Measurements from ENCODE around the gene SLC12A5.
A peak's percentile ranks its signal among the peaks of the same experiment; 100 is the strongest.
"Not testable (repeated sequence)": the region's sequence is repeated elsewhere in the genome, so short reads cannot be mapped to it uniquely, and the experiment has no call there.

The SLC12A5 gene

DNA sequence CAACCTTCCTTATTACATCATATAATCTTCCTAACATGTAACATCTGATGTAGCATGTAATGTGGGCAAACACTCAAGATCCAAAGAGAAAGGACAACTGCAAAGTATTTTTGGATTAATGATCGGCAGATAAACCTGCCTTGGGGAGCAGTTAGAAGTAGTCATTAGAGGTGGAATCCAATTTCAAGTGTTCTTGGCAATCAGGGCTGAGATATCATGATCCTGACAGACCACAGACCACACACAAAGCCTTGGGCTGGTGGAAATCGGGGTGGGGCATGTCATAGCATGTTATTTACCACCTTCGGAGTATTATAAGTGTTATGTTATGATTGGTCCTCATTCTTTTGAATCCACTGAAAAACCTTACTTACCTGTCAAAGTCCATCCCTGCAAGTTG, 44.4 kb downstream of the SLC12A5 start:
- no peak for DNase-seq (ENCODE audit: low read depth in 3 of 3, low spot score in 1 of 3)

DNA sequence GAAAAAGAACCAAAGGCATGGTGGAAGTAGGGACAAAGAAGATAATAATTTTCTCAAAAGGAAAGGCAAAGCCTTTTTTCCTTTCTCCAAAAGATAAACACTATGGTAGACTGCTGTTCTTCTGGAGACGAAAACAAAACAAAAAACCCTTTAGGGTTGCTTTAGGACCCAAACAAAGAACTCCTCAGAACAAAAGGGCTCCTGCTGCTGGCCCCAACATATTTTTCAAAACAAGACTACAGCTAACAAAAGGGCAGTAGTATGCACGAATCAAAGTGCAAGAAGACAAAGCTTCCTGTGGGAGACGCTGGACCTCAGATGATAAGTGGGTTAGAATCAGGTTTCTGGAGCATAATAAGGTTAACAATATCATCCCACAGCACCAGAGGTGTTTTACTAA, 45.0 kb downstream of the SLC12A5 start:
- DNase-seq (ENCODE audit: low read depth in 3 of 3, low spot score in 1 of 3): no peak

DNA sequence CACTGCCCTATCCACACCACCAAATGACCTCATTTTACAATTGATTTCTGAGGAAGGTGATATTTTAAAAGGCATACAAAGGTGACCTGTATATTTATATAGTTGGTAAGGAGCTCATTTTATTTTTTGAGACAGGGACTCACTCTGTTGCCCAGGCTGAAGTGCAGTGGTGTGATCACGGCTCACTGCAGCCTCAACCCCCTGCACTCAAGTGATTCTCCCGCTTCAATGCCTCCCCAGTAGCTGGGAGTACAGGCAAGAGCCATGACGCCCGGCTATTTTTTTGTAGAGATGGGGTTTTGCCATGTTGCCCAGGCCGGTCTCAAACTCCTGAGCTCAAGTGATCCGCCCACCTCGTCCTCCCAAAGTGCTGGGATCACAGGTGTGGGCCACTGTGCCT, 47.8 kb downstream of the SLC12A5 start:
- DNase-seq (ENCODE audit: low read depth in 3 of 3, low spot score in 1 of 3): no peak

DNA sequence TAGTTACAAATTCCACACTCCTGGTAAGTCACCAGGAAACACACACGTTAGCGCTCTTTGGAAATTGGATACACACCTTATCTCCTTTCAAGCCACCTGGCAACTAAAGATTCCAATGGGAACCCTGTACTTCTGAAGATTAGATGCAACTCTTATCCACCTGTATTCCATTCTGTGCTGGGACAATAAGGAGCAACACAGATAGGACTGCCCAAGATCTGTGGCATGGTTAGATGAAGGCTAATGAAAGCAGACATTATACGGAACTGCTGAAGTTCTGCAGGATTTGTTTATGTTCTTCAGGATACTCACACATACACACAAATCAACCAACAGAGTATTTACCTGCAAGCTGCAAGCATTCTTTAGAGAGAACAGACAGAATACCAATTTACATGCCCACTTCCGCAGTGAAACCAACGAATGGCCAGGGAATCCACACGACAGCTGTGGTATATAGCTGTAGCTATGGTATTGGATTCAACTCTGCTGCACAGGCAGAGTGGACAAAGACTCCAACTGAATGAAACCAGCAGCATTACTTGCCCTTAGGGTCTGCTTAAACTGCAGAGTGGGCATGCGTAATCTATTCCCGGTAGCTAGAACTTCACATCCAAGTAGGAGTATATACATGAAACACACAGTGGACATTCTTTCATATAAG, 48.8 kb downstream of the SLC12A5 start:
- no peak for DNase-seq (ENCODE audit: low read depth in 3 of 3, low spot score in 1 of 3)

DNA sequence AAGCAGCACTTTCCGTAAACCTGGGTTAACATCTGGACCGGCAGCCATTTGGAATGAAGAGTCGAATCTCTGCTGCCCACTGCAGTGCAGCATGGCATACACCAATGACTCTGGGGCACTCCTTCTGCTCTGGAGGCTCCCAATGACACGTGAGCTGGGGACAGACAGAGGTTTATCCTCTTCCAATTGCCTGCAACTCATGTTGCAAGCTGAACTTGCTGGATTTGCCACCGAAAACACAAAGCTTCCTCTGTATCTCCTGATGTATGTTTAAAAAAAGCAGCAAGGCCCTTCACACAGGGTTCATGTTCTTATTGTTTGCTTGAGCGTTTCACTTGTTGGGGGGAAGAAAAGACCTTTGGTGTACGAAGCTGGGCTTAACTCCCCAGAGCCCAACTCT, 49.9 kb downstream of the SLC12A5 start:
- no peak for DNase-seq (ENCODE audit: low read depth in 3 of 3, low spot score in 1 of 3)

DNA sequence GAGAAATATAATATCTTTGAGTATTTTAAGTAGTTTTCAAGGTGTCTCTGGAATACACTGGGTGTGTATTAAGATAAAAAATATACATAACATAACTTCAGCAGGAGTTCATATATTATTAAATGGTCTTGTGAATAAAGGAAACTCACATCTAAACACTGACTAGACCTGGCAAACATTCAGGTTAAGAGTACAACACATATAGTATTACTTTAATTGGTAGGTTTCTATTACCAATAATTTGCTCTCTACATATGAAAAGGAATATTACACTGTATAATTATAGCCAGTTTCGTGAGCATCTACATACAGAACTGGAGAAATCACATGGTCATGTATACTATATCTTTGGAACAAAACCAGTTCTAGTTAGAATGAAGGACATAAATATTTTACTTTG, 52.1 kb downstream of the SLC12A5 start:
- DNase-seq (ENCODE audit: low read depth in 3 of 3, low spot score in 1 of 3): no peak

DNA sequence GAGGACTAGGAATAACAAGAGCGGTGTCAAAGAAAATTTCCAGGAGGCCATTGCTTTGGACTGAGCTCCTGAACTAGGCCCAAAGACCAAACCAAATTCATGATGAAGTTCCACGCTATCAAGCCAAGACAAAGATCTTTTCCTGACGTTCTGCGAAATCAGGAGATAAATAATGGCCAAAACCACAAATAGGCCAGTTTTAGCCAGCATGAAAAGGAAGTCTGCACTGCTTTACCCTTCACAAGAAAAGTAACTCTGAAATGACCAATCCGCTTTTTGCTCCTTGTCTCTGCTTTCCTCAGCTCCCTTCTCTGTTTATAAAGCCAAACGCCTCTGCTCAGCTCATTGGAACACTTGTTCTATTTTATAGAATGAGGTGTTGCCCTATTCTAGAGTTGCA, 54.1 kb downstream of the SLC12A5 start:
- no peak for DNase-seq (ENCODE audit: low read depth in 3 of 3, low spot score in 1 of 3)

- no peak for DNase-seq (ENCODE audit: low read depth in 3 of 3, low spot score in 1 of 3)
These were observed 54.6 kb downstream of the SLC12A5 start for GRCh38 chr20:46083531-46084061.

- no peak for DNase-seq (ENCODE audit: low read depth in 3 of 3, low spot score in 1 of 3)
These were observed 55.8 kb downstream of the SLC12A5 start for GRCh38 chr20:46084805-46085178.

DNA sequence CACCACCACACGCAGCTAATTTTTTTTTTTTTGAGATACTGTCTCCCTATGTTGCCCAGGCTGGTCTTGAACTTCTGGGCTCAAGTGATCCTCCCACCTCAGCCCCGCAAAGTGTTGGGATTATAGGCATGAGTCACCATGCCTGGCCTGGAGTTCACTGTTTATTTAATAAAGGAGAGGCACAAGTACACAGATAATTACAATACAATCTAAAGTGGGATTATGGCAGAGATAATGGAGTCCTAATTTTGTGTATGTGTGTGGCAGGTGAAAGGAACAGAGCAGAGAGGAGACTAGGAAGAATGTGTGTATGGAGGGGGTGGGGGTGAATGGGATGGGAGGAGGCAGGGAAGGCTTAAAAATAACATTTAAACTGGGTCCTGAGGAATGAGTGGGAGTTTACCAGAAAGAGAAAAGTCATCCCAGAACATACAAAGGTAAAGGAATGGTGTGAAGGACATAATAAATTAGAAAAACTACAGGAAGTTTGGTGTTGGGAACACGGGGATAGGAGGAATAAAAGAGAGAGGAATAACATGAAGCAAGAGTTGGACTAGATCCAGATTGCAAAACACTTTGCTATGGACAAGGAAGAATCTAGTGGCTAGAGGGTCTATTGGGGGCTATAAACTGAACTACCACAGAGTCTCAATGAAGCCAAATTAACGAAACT, 56.3 kb downstream of the SLC12A5 start:
- no peak for DNase-seq (ENCODE audit: low read depth in 3 of 3, low spot score in 1 of 3)

GRCh38 chr20:46087161-46087560, 58.1 kb downstream of the SLC12A5 start:
- DNase-seq (ENCODE audit: low read depth in 3 of 3, low spot score in 1 of 3): no peak

GRCh38 chr20:46088409-46089166, 59.6 kb downstream of the SLC12A5 start:
- no peak for DNase-seq (ENCODE audit: low read depth in 3 of 3, low spot score in 1 of 3)

- no peak for DNase-seq (ENCODE audit: low read depth in 3 of 3, low spot score in 1 of 3)
These were observed 60.1 kb downstream of the SLC12A5 start for GRCh38 chr20:46089167-46089416.

GRCh38 chr20:46089417-46090388, 60.7 kb downstream of the SLC12A5 start, which contains the start of gene NCOA5:
NCOA5 (minus strand) TSS chr20:46089962; CDS start chr20:46079424, 10,538 bp downstream.
- DNase-seq (ENCODE audit: low read depth in 3 of 3, low spot score in 1 of 3): peak; percentile 79 to 89 (median 84)

- DNase-seq (ENCODE audit: low read depth in 3 of 3, low spot score in 1 of 3): not testable (repeated sequence)
These were observed 62.9 kb downstream of the SLC12A5 start for GRCh38 chr20:46091622-46092535.

DNA sequence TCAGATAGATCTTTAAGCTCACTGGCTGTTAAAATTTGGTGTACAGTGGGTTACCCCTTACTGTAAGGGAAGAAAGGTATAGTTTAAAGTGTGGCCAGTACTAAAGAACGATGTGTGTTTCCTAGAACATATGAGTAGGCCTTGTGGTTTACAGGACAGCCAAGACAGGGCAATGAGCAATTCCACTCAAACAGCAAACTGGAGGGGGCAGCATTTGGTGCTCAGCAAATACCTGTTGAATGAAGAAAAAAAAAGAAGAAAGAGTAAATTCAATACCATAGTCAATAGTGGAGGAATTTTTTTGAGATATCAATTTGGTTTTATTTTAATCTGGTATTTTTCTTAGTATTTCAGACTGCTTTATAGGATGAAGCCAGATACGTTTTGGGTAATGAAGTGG, 64.5 kb downstream of the SLC12A5 start:
- DNase-seq (ENCODE audit: low read depth in 3 of 3, low spot score in 1 of 3): no peak

- DNase-seq (ENCODE audit: low read depth in 3 of 3, low spot score in 1 of 3): no peak
These were observed 70.7 kb downstream of the SLC12A5 start for GRCh38 chr20:46099491-46100287.

DNA sequence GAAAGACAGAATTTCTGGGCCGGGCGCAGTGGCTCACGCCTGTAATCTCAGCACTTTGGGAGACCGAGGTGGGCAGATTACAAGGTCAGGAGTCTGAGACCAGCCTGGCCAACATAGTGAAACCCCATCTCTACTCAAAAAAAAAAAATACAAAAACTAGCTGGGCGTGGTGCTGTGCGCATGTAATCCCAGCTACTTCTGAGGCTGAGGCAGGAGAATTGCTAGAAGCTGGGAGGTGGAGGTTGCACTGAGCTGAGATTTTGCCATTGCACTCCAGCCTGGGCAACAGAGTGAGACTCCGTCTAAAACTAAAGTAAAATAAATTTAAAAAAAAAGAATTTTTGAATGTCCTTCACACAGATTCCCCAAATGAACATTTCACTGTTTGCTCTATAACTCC, 71.4 kb downstream of the SLC12A5 start:
- DNase-seq (ENCODE audit: low read depth in 3 of 3, low spot score in 1 of 3): not testable (repeated sequence)

- no peak for DNase-seq (ENCODE audit: low read depth in 3 of 3, low spot score in 1 of 3)
These were observed 72.0 kb downstream of the SLC12A5 start for GRCh38 chr20:46100988-46101387.
